Measurements from ENCODE around the gene UHRF1. TPM values are rescaled to one million over a fixed set of nuclear protein-coding genes. Genes with fewer than 3 reads are reported as not detected.

Gene UHRF1
- total RNA-seq, 3 donors from 2014 or later: 0.32 to 0.66 (median 0.44) TPM

GRCh38 chr19:4909897-4910593, 744 bp downstream of the UHRF1 start:
- DNase-seq (ENCODE audit: low spot score in 2 of 2): peak; percentile 90 to 91
- TF ChIP-seq POLR2AphosphoS5 (IDR thresholded peaks at IDR 0.05): peak in 1 of 3 donors; percentile 30
- TF ChIP-seq, protein P1, sequence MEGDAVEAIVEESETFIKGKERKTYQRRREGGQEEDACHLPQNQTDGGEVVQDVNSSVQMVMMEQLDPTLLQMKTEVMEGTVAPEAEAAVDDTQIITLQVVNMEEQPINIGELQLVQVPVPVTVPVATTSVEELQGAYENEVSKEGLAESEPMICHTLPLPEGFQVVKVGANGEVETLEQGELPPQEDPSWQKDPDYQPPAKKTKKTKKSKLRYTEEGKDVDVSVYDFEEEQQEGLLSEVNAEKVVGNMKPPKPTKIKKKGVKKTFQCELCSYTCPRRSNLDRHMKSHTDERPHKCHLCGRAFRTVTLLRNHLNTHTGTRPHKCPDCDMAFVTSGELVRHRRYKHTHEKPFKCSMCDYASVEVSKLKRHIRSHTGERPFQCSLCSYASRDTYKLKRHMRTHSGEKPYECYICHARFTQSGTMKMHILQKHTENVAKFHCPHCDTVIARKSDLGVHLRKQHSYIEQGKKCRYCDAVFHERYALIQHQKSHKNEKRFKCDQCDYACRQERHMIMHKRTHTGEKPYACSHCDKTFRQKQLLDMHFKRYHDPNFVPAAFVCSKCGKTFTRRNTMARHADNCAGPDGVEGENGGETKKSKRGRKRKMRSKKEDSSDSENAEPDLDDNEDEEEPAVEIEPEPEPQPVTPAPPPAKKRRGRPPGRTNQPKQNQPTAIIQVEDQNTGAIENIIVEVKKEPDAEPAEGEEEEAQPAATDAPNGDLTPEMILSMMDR (IDR thresholded peaks at IDR 0.05): no peak
- H3K27ac ChIP-seq: peak overlapping the region in 1 of 2 donors; percentile 21
- intact Hi-C loops (cut with DNase I; ENCODE audit: low total_unique reads): no loop called here
- no peaks in the 10 kb centered on the region for H3K27me3 ChIP-seq
- H3K4me1 ChIP-seq: peaks cover 15 to 20% of the 10 kb centered on the region in 2 donors
- H3K9me3 ChIP-seq: no peaks in the 10 kb centered on the region
- H3K4me3 ChIP-seq: peak overlapping the region; percentile 58 to 72 (median 71)
- no peaks in the 10 kb centered on the region for H3K36me3 ChIP-seq

- no peak for DNase-seq (ENCODE audit: low spot score in 2 of 2)
- Histone ChIP-seq H3K27ac (no peak overlapping the region), H3K9me3 (no peaks in the 10 kb centered on the region), H3K4me1 (peaks cover 15 to 20% of the 10 kb centered on the region in 2 donors), H3K36me3 (no peaks in the 10 kb centered on the region), H3K27me3 (no peaks in the 10 kb centered on the region), H3K4me3 (peak overlapping the region; percentile 58 to 72 (median 71))
- TF ChIP-seq POLR2AphosphoS5 (IDR thresholded peaks at IDR 0.05): no peak
- TF ChIP-seq POLR2A (IDR thresholded peaks at IDR 0.05): no peak
- TF ChIP-seq, protein P1 (IDR thresholded peaks at IDR 0.05): no peak
- intact Hi-C loops (cut with DNase I; ENCODE audit: low total_unique reads): no loop called here
Measured at GRCh38 chr19:4910594-4911281, 1.4 kb downstream of the UHRF1 start.

- H3K36me3 ChIP-seq: no peaks in the 10 kb centered on the region
- peaks cover 15 to 20% of the 10 kb centered on the region in 2 donors for H3K4me1 ChIP-seq
- no peak for TF ChIP-seq POLR2AphosphoS5 (IDR thresholded peaks at IDR 0.05)
- TF ChIP-seq, protein P1 (IDR thresholded peaks at IDR 0.05): no peak
- TF ChIP-seq POLR2A (IDR thresholded peaks at IDR 0.05): no peak
- peak overlapping the region; percentile 10 to 72 (median 10) for H3K4me3 ChIP-seq
- no peak for DNase-seq (ENCODE audit: low spot score in 2 of 2)
- intact Hi-C loops (cut with DNase I; ENCODE audit: low total_unique reads): no loop called here
- no peaks in the 10 kb centered on the region for H3K9me3 ChIP-seq
- H3K27ac ChIP-seq: no peak overlapping the region
- H3K27me3 ChIP-seq: no peaks in the 10 kb centered on the region
Measured at GRCh38 chr19:4911314-4911713, 2.0 kb downstream of the UHRF1 start.

GRCh38 chr19:4911786-4912672, 2.7 kb downstream of the UHRF1 start:
- peak in 1 of 2 donors; percentile 36 for DNase-seq (ENCODE audit: low spot score in 2 of 2)
- intact Hi-C loops (cut with DNase I; ENCODE audit: low total_unique reads): no loop called here
- H3K36me3 ChIP-seq: no peaks in the 10 kb centered on the region
- H3K4me3 ChIP-seq: peak overlapping the region; percentile 10 to 72 (median 10)
- no peaks in the 10 kb centered on the region for H3K9me3 ChIP-seq
- TF ChIP-seq POLR2A (IDR thresholded peaks at IDR 0.05) (no peak), POLR2AphosphoS5 (IDR thresholded peaks at IDR 0.05) (peak in 2 of 3 donors; percentile 22 to 28)
- TF ChIP-seq, protein P1 (IDR thresholded peaks at IDR 0.05): peak; percentile 63 to 77 (median 68)
- H3K27ac ChIP-seq: peak overlapping the region in 1 of 2 donors; percentile 38
- no peaks in the 10 kb centered on the region for H3K27me3 ChIP-seq
- H3K4me1 ChIP-seq: peaks cover 15 to 20% of the 10 kb centered on the region in 2 donors

Data from breast epithelium (tissue), 4 donors.